Uterus (tissue), 2 donors: ENCODE measurements around the gene KRT86.

ENCODE experiments used
- CTCF ChIP-seq, 4 experiments: fragments of 200-600 bp in 2 of 4; fragments of 450-650 bp in 2 of 4; sonication (generic) in 2 of 4; IDR thresholded peaks; one replicate each; pipeline ENCODE4 v1.5.1; 2016 to 2019; ENCODE audit warnings: antibody characterized with exemption in 4 of 4, mild to moderate bottlenecking in 2 of 4, moderate library complexity in 1 of 4
- POLR2A ChIP-seq, 2 donors: fragments of 450-650 bp; IDR thresholded peaks; one replicate each; pipeline ENCODE4 v1.6.1; 2016; ENCODE audit warnings: antibody characterized with exemption in 2 of 2, mild to moderate bottlenecking in 1 of 2, moderate library complexity in 1 of 2

GRCh38 chr12:52324153-52324444 is 49.7 kb downstream of the KRT86 start:
- TF ChIP-seq CTCF (IDR thresholded peaks at IDR 0.05) (no peak), POLR2A (IDR thresholded peaks at IDR 0.05) (no peak)
